H1 (cell line): Measurements from ENCODE around the gene SPAG17. TPM values are rescaled to one million over a fixed set of nuclear protein-coding genes. Genes with fewer than 3 reads are reported as not detected.

Source experiments
- ATF2 ChIP-seq: IDR thresholded peaks from 2 replicates; pipeline ENCODE4 v1.6.1; 2012; ENCODE audit warnings: low read length, inconsistent platforms
- BACH1 ChIP-seq: IDR thresholded peaks from 2 replicates; pipeline ENCODE4 v1.6.1; 2012; ENCODE audit warnings: low read length, improper control_type of control experiment
- CHD1 ChIP-seq: IDR thresholded peaks from 2 replicates; pipeline ENCODE4 v1.6.1; 2012; ENCODE audit warnings: low read depth, low read length, improper control_type of control experiment
- NANOG ChIP-seq: IDR thresholded peaks from 2 replicates; pipeline ENCODE4 v1.6.1; 2011; ENCODE audit warnings: low read length, low read depth, mild to moderate bottlenecking, inconsistent platforms; ENCODE audit not compliant: insufficient read depth, poor library complexity, severe bottlenecking
- RXRA ChIP-seq: IDR thresholded peaks from 2 replicates; pipeline ENCODE4 v1.6.1; 2011; ENCODE audit warnings: low read depth, mild to moderate bottlenecking, low read length, moderate library complexity; ENCODE audit not compliant: insufficient read depth
- SIN3A ChIP-seq, 2 experiments: IDR thresholded peaks in 1 of 2; conservative IDR thresholded peaks in 1 of 2; 2 replicates each; pipeline ENCODE4 v1.6.1; 2011 to 2012; ENCODE audit warnings: low read length in 2 of 2, improper control_type of control experiment in 1 of 2, low read depth in 1 of 2, mild to moderate bottlenecking in 1 of 2
- polyA plus RNA-seq, 7 experiments: library from polyadenylated mRNA; depleted of rRNA in 3 of 7; stranded (reverse) in 5 of 7; unstranded in 2 of 7; fragments of >200 nt in 5 of 7; fragments of 200-250 nt in 2 of 7; gene quantifications; 1 replicate in 5 of 7; 2 replicates in 1 of 7; 4 replicates in 1 of 7; pipeline versions ENCODE4 v1.2.1 to v1.2.3, GENCODE V29; 2011 to 2013; ENCODE audit warnings: missing spikeins in 2 of 7, mixed read lengths in 2 of 7
- total RNA-seq: library from RNA; stranded (reverse); fragmentation: NEBNext Ultra II Directional; extraction: Animal tissue kit (Norgen Biotek cat#: 25700); gene quantifications from 2 replicates; pipeline ENCODE4 v1.2.1, GENCODE V29; 2021

SPAG17 gene
- total and polyA plus RNA-seq, 2 of the 8 experiments (the other 6 are each of a cell fraction or from before 2014, with no cell fraction given) = 0.56 to 0.62 TPM

- TF ChIP-seq ATF2 (no peak), CHD1 (no peak), BACH1 (no peak), NANOG (no peak), SIN3A (conservative IDR thresholded peaks at IDR 0.05 in 1 of 2, IDR thresholded peaks at IDR 0.05 in 1 of 2; ENCODE audit: low read depth in 1 of 2, low read length in 2 of 2) (no peak), RXRA (no peak)
These were observed 3.4 kb upstream of the SPAG17 start (continued) for GRCh38 chr1:118188411-118188810.
